Osteoblast (primary cell): ENCODE results near the gene STPG3. TPM values are rescaled to one million over a fixed set of nuclear protein-coding genes. Genes with fewer than 3 reads are reported as not detected.
A peak's percentile ranks its signal among the peaks of the same experiment; 100 is the strongest.
"Not testable (repeated sequence)": the region's sequence is repeated elsewhere in the genome, so short reads cannot be mapped to it uniquely, and the experiment has no call there.

ENCODE experiments used
- DNase-seq: peaks from one replicate; pipeline ENCODE4 v3.0.0; 2011; ENCODE audit warnings: low spot score, mixed read lengths; ENCODE audit not compliant: insufficient read length; ENCODE audit errors: missing footprints
- H2AFZ ChIP-seq: 2 replicates; pipeline ENCODE4 v1.6.0; 2011; ENCODE audit warnings: mild to moderate bottlenecking, low read length
- H3K27ac ChIP-seq: 2 replicates; pipeline ENCODE4 v1.5.1; 2011; ENCODE audit warnings: mild to moderate bottlenecking, low read depth, low read length, moderate library complexity
- H3K27me3 ChIP-seq: 2 replicates; pipeline ENCODE4 v1.6.0; 2012; ENCODE audit warnings: mild to moderate bottlenecking, control low read depth, inconsistent platforms, low read length, moderate library complexity; ENCODE audit not compliant: insufficient read depth
- H3K36me3 ChIP-seq: 2 replicates; pipeline ENCODE4 v1.5.1; 2011; ENCODE audit warnings: mild to moderate bottlenecking, low read length, control low read depth, moderate library complexity; ENCODE audit not compliant: insufficient read depth
- H3K4me1 ChIP-seq: 2 replicates; pipeline ENCODE4 v1.5.1; 2011; ENCODE audit warnings: mild to moderate bottlenecking, low read length, control low read depth, moderate library complexity; ENCODE audit not compliant: insufficient read depth
- H3K4me2 ChIP-seq: 2 replicates; pipeline ENCODE4 v1.6.0; 2011; ENCODE audit warnings: mild to moderate bottlenecking, low read length; ENCODE audit not compliant: insufficient read depth
- H3K4me3 ChIP-seq: fragments of 200-600 bp; sonication (generic); 3 replicates; pipeline ENCODE4 v1.5.1; 2012; ENCODE audit warnings: mild to moderate bottlenecking, low read length, inconsistent platforms; ENCODE audit not compliant: insufficient read depth
- H3K79me2 ChIP-seq: 2 replicates; pipeline ENCODE4 v1.6.0; 2012; ENCODE audit warnings: mild to moderate bottlenecking, low read length, control low read depth, inconsistent platforms; ENCODE audit not compliant: insufficient read depth
- H3K9me3 ChIP-seq: 2 replicates; pipeline ENCODE4 v1.5.1; 2011; ENCODE audit warnings: low read depth, low read length, control low read depth
- H4K20me1 ChIP-seq: 2 replicates; pipeline ENCODE4 v1.6.0; 2012; ENCODE audit warnings: mild to moderate bottlenecking, low read length, control low read depth; ENCODE audit not compliant: insufficient read depth
- total RNA-seq: library from RNA; depleted of rRNA; stranded (reverse); fragments of >200 nt; gene quantifications from 2 replicates; pipeline ENCODE4 v1.2.3, GENCODE V29; 2012
- TF ChIP-seq, protein P1 (sequence below): IDR thresholded peaks from 2 replicates; pipeline ENCODE4 v1.5.1; 2011; ENCODE audit warnings: mild to moderate bottlenecking, low read depth, low read length, moderate library complexity; ENCODE audit errors: extremely low read depth

Gene STPG3
- total RNA-seq, 1 donor, result 0.36 TPM

DNA sequence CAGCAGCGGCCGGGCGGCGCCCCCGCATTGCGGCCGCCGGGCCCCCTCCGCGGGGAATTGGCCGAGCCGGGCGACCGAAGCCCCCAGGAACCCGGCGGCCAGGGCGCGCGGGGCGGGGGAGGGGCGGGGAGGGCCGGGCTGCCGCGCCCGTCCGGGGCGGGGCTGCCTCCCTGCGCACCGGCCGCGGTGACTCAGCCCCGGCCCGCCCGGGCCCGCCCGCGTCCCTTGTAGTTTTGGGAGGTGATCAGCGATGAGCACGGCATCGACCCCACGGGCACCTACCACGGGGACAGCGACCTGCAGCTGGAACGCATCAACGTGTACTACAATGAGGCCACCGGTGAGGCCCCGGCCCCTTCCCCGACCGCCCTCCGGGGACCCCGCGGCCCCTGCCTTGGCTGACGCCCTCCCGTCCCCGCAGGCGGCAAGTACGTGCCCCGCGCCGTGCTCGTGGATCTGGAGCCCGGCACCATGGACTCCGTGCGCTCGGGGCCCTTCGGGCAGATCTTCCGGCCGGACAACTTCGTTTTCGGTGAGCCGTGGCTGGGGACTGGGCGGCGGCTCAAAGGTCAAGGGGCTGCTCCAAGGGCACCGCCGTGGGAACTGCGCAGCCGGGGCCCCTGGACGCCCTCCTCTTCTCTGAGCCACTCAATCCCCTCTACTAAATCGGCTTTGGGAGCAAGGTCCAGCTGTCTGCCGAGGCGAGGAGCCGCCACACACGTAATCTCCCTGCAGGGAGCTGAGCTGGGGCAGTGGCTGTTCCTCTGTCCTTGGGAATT lies 9.4 kb upstream of the STPG3 start:
- no peaks in the 10 kb centered on the region for H3K27me3 ChIP-seq
- peak overlapping the region; percentile 89 for H3K4me3 ChIP-seq
- H3K4me1 ChIP-seq, result peaks cover 9% of the 10 kb centered on the region
- peaks cover 35% of the 10 kb centered on the region for H4K20me1 ChIP-seq
- H3K4me2 ChIP-seq, result peak overlapping the region; percentile 88
- no peak overlapping the region for H2AFZ ChIP-seq
- TF ChIP-seq, protein P1, sequence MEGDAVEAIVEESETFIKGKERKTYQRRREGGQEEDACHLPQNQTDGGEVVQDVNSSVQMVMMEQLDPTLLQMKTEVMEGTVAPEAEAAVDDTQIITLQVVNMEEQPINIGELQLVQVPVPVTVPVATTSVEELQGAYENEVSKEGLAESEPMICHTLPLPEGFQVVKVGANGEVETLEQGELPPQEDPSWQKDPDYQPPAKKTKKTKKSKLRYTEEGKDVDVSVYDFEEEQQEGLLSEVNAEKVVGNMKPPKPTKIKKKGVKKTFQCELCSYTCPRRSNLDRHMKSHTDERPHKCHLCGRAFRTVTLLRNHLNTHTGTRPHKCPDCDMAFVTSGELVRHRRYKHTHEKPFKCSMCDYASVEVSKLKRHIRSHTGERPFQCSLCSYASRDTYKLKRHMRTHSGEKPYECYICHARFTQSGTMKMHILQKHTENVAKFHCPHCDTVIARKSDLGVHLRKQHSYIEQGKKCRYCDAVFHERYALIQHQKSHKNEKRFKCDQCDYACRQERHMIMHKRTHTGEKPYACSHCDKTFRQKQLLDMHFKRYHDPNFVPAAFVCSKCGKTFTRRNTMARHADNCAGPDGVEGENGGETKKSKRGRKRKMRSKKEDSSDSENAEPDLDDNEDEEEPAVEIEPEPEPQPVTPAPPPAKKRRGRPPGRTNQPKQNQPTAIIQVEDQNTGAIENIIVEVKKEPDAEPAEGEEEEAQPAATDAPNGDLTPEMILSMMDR, result no peak
- no peaks in the 10 kb centered on the region for H3K9me3 ChIP-seq
- peaks cover 20% of the 10 kb centered on the region for H3K36me3 ChIP-seq
- H3K27ac ChIP-seq, result peak overlapping the region; percentile 34
- DNase-seq, result peak; percentile 99
- H3K79me2 ChIP-seq, result peaks cover 43% of the 10 kb centered on the region

DNA sequence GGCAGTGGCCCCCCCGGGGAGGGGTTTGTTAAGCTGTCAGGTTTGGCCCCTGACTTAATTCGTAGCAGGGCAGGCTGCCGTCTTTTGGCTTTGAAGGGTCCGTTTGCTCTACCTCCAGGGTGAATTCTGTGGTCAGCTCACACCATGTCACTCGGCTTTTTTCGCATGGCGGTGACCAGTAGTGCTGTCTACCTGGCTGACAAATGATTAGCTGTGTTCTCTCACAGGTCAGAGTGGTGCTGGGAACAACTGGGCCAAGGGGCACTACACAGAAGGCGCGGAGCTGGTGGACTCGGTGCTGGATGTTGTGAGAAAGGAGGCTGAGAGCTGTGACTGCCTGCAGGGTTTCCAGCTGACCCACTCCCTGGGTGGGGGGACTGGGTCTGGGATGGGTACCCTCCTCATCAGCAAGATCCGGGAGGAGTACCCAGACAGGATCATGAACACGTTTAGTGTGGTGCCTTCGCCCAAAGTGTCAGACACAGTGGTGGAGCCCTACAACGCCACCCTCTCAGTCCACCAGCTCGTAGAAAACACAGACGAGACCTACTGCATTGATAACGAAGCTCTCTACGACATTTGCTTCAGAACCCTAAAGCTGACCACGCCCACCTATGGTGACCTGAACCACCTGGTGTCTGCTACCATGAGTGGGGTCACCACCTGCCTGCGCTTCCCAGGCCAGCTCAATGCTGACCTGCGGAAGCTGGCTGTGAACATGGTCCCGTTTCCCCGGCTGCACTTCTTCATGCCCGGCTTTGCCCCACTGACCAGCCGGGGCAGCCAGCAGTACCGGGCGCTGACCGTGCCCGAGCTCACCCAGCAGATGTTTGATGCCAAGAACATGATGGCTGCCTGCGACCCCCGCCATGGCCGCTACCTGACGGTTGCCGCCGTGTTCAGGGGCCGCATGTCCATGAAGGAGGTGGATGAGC lies 8.6 kb upstream of the STPG3 start:
- H4K20me1 ChIP-seq, result peaks cover 31% of the 10 kb centered on the region
- peak overlapping the region; percentile 34 for H3K27ac ChIP-seq
- peaks cover 8% of the 10 kb centered on the region for H3K4me1 ChIP-seq
- peak overlapping the region; percentile 89 for H3K4me3 ChIP-seq
- H3K9me3 ChIP-seq, result no peaks in the 10 kb centered on the region
- peaks cover 20% of the 10 kb centered on the region for H3K36me3 ChIP-seq
- H3K79me2 ChIP-seq, result peaks cover 39% of the 10 kb centered on the region
- H2AFZ ChIP-seq, result no peak overlapping the region
- TF ChIP-seq, protein P1, result no peak
- peak; percentile 80 for DNase-seq
- no peaks in the 10 kb centered on the region for H3K27me3 ChIP-seq
- H3K4me2 ChIP-seq, result peak overlapping the region; percentile 88

DNA sequence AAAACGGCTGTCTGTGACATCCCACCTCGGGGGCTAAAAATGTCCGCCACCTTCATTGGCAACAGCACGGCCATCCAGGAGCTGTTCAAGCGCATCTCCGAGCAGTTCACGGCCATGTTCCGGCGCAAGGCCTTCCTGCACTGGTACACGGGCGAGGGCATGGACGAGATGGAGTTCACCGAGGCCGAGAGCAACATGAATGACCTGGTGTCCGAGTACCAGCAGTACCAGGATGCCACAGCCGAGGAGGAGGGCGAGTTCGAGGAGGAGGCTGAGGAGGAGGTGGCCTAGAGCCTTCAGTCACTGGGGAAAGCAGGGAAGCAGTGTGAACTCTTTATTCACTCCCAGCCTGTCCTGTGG lies 7.8 kb upstream of the STPG3 start:
- H3K9me3 ChIP-seq, H2AFZ ChIP-seq, H3K27ac ChIP-seq, DNase-seq, H3K4me1 ChIP-seq, H3K27me3 ChIP-seq: not testable (repeated sequence)
- Histone ChIP-seq H3K4me2 (peak overlapping the region; percentile 88), H4K20me1 (peaks cover 31% of the 10 kb centered on the region), H3K79me2 (peaks cover 33% of the 10 kb centered on the region), H3K4me3 (peak overlapping the region; percentile 89), H3K36me3 (peaks cover 20% of the 10 kb centered on the region)

DNA sequence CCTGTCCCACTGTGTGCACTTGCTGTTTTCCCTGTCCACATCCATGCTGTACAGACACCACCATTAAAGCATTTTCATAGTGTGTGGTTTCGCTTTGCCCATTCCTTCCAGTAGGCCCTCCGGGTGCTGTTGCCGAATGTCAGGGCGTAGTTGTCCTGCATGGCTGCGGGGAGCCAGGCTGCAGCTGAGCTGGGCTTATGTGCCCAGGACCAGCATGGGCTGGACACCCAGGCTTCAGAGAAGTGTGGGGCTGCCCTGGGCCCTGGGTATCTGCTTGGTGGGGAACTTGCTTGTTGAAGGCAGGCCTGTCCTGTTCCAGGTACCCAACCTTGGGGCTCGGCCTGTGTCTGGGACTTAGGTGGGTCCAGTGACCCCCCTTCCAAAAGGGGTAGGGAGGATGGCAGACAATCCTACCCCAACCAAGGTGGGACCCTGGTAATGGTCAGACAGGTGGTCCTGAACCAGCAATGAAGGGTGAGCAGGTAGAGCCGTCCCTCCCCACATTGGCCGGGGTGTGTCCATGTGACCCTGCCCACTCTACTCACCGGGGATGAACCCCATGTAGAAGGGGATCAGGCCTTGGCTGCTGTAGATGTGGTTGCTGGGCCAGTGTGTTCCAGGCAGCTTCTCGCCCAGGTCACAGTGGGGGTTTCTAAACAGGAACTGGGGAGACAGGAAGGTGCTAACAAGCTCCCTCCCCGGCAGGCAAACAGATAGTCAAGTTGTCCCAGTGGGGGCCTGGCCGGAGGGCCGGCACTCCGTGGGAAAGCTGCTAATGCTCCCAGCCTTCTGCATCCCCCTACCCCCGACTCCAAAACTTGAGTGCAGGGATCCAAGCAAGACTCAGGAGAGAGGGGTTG lies 7.2 kb upstream of the STPG3 start:
- Histone ChIP-seq H3K79me2 (peaks cover 26% of the 10 kb centered on the region), H3K27ac (no peak overlapping the region), H4K20me1 (peaks cover 31% of the 10 kb centered on the region), H3K9me3 (no peaks in the 10 kb centered on the region), H2AFZ (no peak overlapping the region), H3K4me2 (peak overlapping the region; percentile 4), H3K36me3 (peaks cover 20% of the 10 kb centered on the region), H3K4me3 (no peak overlapping the region), H3K27me3 (no peaks in the 10 kb centered on the region), H3K4me1 (peaks cover 8% of the 10 kb centered on the region)
- TF ChIP-seq, protein P1, result no peak
- peak; percentile 84 for DNase-seq
